Inferior parietal cortex (tissue), 1 donor: ENCODE results near the gene TTC29.
"Not testable (repeated sequence)": the region's sequence is repeated elsewhere in the genome, so short reads cannot be mapped to it uniquely, and the experiment has no call there.

Source experiments
- DNase-seq: peaks from one replicate; pipeline ENCODE4 v3.0.0-alpha.2; 2016; ENCODE audit errors: extremely low spot score

Gene TTC29

GRCh38 chr4:146709956-146710355 lies 235.7 kb downstream of the TTC29 start:
- DNase-seq, result no peak

GRCh38 chr4:146699910-146700309 lies 245.8 kb downstream of the TTC29 start:
- no peak for DNase-seq

- DNase-seq, result no peak
These were observed 270.7 kb downstream of the TTC29 start for GRCh38 chr4:146674829-146675570.

GRCh38 chr4:146663968-146664311 lies 281.7 kb downstream of the TTC29 start:
- DNase-seq, result not testable (repeated sequence)

- DNase-seq, result no peak
These were observed 284.3 kb downstream of the TTC29 start for GRCh38 chr4:146661367-146661766.
